Endodermal cell (in vitro differentiated cells): ENCODE results near the gene TCHH. TPM values are rescaled to one million over a fixed set of nuclear protein-coding genes. Genes with fewer than 3 reads are reported as not detected.

ENCODE experiments used
- DNase-seq: peaks from one replicate; pipeline ENCODE4 v3.0.0-alpha.2; 2017
- H3K27ac ChIP-seq: 2 replicates; pipeline ENCODE4 v1.5.1; 2013; ENCODE audit warnings: mild to moderate bottlenecking, low read depth, low read length, moderate library complexity
- H3K27me3 ChIP-seq: 2 replicates; pipeline ENCODE4 v1.6.1; 2013; ENCODE audit warnings: mild to moderate bottlenecking, low read length, moderate library complexity; ENCODE audit not compliant: insufficient read depth, control insufficient read depth, poor library complexity, severe bottlenecking
- H3K36me3 ChIP-seq: 2 replicates; pipeline ENCODE4 v1.7.0; 2013; ENCODE audit warnings: mild to moderate bottlenecking, low read length, moderate library complexity; ENCODE audit not compliant: control insufficient read depth, insufficient read depth
- H3K4me1 ChIP-seq: one replicate; pipeline ENCODE4 v1.7.0; 2013; ENCODE audit warnings: low read length; ENCODE audit not compliant: control insufficient read depth, insufficient read depth
- H3K4me3 ChIP-seq: 2 replicates; pipeline ENCODE4 v1.5.1; 2013; ENCODE audit warnings: mild to moderate bottlenecking, low read length, moderate library complexity
- H3K9ac ChIP-seq: 2 replicates; pipeline ENCODE4 v1.6.1; 2013; ENCODE audit warnings: mild to moderate bottlenecking, low read length, moderate library complexity; ENCODE audit not compliant: poor library complexity, severe bottlenecking; ENCODE audit errors: extremely low read depth
- H3K9me3 ChIP-seq: 2 replicates; pipeline ENCODE4 v1.6.1; 2013; ENCODE audit warnings: mild to moderate bottlenecking, low read length, moderate library complexity; ENCODE audit not compliant: control insufficient read depth
- H3K27ac Mint-ChIP-seq: 2 replicates; pipeline ENCODE4 v1.8.0; 2020; ENCODE audit warnings: mixed read lengths
- H3K27me3 Mint-ChIP-seq: 2 replicates; pipeline ENCODE4 v1.8.0; 2021; ENCODE audit warnings: mild to moderate bottlenecking, mixed read lengths; ENCODE audit not compliant: insufficient read depth
- H3K36me3 Mint-ChIP-seq: 2 replicates; pipeline ENCODE4 v1.8.0; 2020; ENCODE audit warnings: low read depth, mixed read lengths
- H3K4me1 Mint-ChIP-seq: 2 replicates; pipeline ENCODE4 v1.8.0; 2020; ENCODE audit warnings: mixed read lengths
- H3K4me3 Mint-ChIP-seq: 2 replicates; pipeline ENCODE4 v1.8.0; 2020; ENCODE audit warnings: mild to moderate bottlenecking, moderate library complexity, mixed read lengths
- H3K9me3 Mint-ChIP-seq: 2 replicates; pipeline ENCODE4 v1.8.0; 2020; ENCODE audit warnings: mild to moderate bottlenecking, mixed read lengths
- CTCF ChIP-seq: fragments of 200-600 bp; sonication (generic); conservative IDR thresholded peaks from 2 replicates; pipeline ENCODE4 v1.5.0; 2021; ENCODE audit warnings: antibody characterized with exemption, mild to moderate bottlenecking
- WGBS, 2 experiments: methylation state at CpG; one replicate each; pipeline versions ENCODE4 v1.1.5 to v1.1.7; 2013; ENCODE audit warnings: missing lambda C conversion rate in 2 of 2, mixed read lengths in 1 of 2; ENCODE audit not compliant: insufficient coverage in 1 of 2, insufficient read length in 1 of 2; 5-methylcytosine and 5-hydroxymethylcytosine counted together
- total RNA-seq, 2 donors: library from RNA; stranded (reverse); fragmentation: NEBNext Ultra II Directional in 1 of 2; extraction: Animal tissue kit (Norgen Biotek cat#: 25700) in 1 of 2; gene quantifications; 2 replicates in 1 of 2; 3 replicates in 1 of 2; pipeline ENCODE4 v1.2.1, GENCODE V29; 2021

TCHH gene
- total RNA-seq, 2 donors from 2014 or later: 0.09 TPM

DNA sequence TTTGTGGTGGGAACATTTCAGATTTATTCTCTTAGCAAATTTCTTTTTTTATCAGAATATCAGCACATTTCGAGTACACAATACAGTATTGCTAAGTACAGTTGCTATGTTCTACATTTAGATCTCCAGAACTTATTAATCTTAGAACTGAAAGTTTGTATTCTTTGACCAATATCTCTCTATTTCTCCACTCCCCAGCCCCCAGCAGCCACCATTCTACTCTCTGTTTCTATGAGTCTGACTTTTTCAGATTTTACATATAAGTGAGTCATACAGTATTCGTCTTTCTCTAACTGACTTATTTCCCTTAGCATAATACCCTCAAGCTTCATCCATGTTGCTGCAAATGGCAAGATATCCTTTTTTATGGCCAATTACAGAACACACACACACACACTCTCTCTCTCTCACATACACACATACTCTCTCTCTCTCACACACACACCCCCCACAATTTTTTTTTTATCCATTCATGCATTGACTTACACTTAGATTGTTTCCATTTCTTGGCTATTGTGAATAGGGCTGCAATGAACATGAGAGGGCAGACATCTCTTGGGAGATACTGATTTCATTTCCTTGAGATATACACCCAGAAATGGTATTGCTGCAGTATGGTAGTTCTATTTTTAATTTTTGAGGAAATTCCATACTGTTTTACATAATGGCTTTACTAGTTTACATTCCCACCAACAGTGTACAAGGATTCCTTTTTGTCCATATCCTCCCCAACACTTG is 28.1 kb upstream of the TCHH start:
- no peak for TF ChIP-seq CTCF
- Histone ChIP-seq H3K4me3 (no peak overlapping the region), H3K9ac (no peak overlapping the region), H3K36me3 (no peaks in the 10 kb centered on the region), H3K9me3 (peaks cover 27% of the 10 kb centered on the region), H3K4me1 (no peaks in the 10 kb centered on the region), H3K27ac (no peak overlapping the region), H3K27me3 (no peaks in the 10 kb centered on the region)
- Mint-ChIP-seq H3K36me3 (no peaks in the 10 kb centered on the region), H3K27ac (no peak overlapping the region), H3K4me1 (no peaks in the 10 kb centered on the region), H3K9me3 (peaks cover 37% of the 10 kb centered on the region), H3K4me3 (no peak overlapping the region), H3K27me3 (peaks cover 2% of the 10 kb centered on the region)
- no peak for DNase-seq
- WGBS, 2 experiments: 75 to 79% methylated on average over 1 to 2 of the region's 2 CpGs

DNA sequence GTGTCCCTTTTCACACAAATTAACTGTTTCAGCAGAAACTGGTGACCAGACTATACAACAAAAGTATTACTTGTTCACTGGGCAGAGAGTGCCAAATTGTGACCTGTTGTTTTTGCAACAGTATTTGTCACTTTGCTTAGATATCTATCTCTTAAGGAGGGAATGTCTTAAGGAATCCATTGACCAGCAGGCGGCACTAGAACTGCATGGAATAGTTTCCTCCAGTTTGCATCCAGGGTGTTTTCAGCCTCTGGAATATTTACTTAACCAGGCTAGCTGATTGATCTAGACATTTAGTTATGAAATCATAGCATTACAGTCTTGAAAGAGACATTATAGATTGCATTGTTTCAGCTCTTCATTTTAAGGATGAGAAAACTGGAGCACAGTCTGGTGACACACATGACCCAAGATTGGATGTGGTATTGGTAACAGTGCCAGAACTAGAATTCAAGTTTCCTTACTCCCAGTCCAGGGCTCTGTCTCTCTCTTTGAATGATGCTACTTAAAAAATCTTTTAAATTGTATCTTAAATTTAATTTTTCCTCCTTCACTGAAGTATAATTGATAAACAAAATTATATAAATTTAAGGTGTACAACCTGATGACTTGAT is 26.8 kb upstream of the TCHH start:
- Histone ChIP-seq H3K27ac (no peak overlapping the region), H3K9ac (no peak overlapping the region), H3K4me1 (no peaks in the 10 kb centered on the region), H3K36me3 (no peaks in the 10 kb centered on the region), H3K27me3 (no peaks in the 10 kb centered on the region), H3K4me3 (no peak overlapping the region), H3K9me3 (peaks cover 19% of the 10 kb centered on the region)
- peak; percentile 85 for TF ChIP-seq CTCF
- H3K27me3 Mint-ChIP-seq: peaks cover 2% of the 10 kb centered on the region
- WGBS, 2 experiments: 0 to 10% methylated on average over 1 of the region's 1 CpG
- no peak overlapping the region for H3K4me3 Mint-ChIP-seq
- no peaks in the 10 kb centered on the region for H3K36me3 Mint-ChIP-seq
- peak; percentile 79 for DNase-seq
- no peaks in the 10 kb centered on the region for H3K4me1 Mint-ChIP-seq
- no peak overlapping the region for H3K27ac Mint-ChIP-seq
- H3K9me3 Mint-ChIP-seq: peaks cover 29% of the 10 kb centered on the region

GRCh38 chr1:152137215-152137614 is 22.0 kb upstream of the TCHH start:
- no peaks in the 10 kb centered on the region for H3K36me3 Mint-ChIP-seq
- H3K27me3 Mint-ChIP-seq: peaks cover 13% of the 10 kb centered on the region
- H3K9me3 Mint-ChIP-seq: no peaks in the 10 kb centered on the region
- Histone ChIP-seq H3K27ac (no peak overlapping the region), H3K9me3 (peaks cover 5% of the 10 kb centered on the region), H3K36me3 (no peaks in the 10 kb centered on the region), H3K27me3 (no peaks in the 10 kb centered on the region), H3K9ac (no peak overlapping the region), H3K4me3 (no peak overlapping the region), H3K4me1 (no peaks in the 10 kb centered on the region)
- no peak for DNase-seq
- no peak overlapping the region for H3K27ac Mint-ChIP-seq
- no peak overlapping the region for H3K4me3 Mint-ChIP-seq
- no peak for TF ChIP-seq CTCF
- H3K4me1 Mint-ChIP-seq: no peaks in the 10 kb centered on the region
